Activated T-cell treated with anti-CD3 and anti-CD28 coated beads, Interleukin-2, amount 50 U/mL, for 48 hours (primary cell): ENCODE results near the gene VAT1L.

ENCODE experiments used
- DNase-seq, 2 experiments: peaks; one replicate each; pipeline ENCODE4 v3.0.0-alpha.2; 2020

The VAT1L gene

GRCh38 chr16:77873066-77873465, 84.7 kb downstream of the VAT1L start:
- no peak for DNase-seq

DNA sequence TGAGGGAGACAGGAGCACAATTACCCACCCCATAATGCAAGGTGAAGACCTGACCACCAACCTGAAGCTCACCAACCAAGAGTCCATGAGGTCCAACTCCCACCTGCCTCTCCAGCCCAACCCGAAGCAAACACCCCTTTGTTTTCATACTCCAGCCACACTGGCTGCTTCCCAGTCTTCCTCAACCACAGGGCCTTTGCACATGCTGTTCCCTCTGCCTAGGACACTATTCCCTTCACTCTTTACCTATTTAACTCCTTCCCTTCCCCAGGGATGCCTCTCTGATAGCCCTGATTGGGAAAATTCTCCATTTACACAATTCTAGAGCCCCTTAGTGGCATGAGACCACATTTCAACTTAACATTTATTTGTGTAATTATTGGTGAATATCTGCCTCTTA, 86.0 kb downstream of the VAT1L start:
- DNase-seq = no peak

- no peak for DNase-seq
Measured at GRCh38 chr16:77876776-77877175, 88.4 kb downstream of the VAT1L start.

GRCh38 chr16:77877712-77878347, 89.5 kb downstream of the VAT1L start:
- DNase-seq = no peak

DNA sequence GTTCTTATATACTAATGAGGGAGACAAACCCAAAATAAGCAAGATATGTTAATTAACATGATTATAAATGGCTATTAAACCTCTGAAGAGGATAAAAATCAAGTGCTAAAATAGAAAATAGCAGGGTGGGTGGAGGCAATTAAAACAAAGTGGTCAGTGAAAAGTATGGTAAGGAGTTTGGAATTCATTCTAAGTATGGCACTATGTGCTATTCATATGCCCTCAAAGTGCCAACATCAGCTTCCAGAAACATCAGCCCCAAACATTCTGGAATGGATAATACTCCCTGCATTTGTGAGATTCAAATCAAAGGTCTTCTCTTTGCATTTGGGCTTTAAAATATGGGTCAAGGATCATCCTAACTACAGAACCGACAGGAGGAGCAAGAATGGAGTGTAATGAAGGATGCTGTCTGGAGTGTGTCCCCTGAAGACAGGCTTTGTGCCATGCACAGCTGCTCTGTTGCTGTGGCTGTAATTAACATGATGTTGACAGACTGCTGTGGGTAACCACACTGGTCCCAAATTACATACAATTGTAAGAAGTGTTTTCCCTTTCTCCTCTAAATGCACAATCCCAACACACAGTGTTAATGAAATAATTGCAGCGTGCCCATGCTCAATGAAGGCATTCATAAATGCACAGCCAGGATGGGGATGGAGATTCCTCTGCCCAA, 93.1 kb downstream of the VAT1L start:
- DNase-seq = no peak

- DNase-seq = no peak
Measured at GRCh38 chr16:77882358-77882757, 94.0 kb downstream of the VAT1L start.

DNA sequence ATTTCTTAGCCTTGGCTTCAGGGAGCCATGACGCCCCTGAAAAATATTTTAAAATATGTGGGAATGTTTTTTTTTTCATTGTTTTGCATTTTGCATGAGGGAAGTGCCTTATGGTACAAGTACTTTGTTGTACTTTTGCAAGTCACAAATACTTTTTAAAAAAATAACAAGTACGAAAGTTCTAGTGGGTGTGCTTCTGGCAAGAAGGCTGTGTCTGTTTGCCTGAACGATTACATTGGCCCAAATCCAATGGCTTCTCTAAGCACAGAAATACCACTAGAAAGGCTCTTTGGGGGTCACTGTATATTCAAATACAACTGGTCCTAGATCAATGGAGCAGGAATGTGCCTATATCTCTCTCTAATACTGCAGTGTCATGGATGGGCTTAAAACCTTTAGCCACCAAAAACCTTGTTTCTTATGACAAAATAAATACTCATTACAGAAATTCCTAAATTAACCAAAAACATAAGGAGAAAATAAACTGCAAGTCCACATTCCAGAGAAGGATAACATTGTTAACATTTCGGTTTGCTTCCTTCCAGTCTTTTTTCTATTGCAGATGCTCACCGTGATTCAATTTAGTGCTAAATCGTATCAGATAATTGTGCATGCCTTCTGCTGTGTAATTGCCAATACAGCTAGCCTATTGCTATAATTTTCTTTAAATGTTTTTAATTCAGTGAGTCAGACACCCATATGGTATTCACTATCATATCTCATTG, 97.4 kb downstream of the VAT1L start:
- no peak for DNase-seq

DNA sequence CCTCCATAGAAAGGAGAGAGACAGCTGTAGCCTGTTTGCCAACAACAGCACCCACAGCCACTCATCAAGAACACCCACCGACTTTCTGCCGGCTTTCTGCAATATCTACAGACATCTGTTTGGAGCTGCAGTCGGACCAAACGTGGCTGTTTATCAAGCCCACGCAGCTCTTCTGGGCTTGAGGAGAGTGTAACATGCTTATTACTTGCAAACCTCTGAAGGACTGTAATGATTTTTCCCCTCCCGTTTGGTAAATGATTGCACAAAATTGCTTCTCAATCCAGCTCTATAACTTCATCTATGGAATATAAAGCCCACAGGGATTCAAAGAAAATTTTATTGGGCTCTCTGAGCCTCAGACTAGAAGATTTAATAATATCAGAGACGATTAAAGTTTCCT, 100.5 kb downstream of the VAT1L start:
- DNase-seq = no peak

- DNase-seq = no peak
Measured at GRCh38 chr16:77890075-77890474, 101.7 kb downstream of the VAT1L start.

DNA sequence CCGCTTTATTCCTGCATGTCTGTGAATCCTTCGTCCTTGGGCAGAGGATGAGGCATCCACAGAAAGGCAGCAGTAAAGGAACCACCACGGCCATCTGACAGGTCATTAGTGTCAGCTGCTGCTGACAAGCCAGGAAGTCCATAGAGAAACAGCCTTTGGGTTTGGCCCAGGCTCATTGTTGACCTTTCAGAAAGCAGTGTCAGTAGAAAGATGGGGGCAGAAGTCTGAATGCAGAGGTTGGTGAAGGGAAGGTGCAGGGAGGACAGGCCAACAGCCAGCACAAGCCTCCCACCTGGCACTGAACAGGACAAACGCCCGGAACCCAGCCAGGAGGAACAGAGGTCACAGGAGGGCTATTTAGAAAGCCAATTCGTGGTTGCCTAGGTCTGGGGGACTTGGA, 105.8 kb downstream of the VAT1L start:
- DNase-seq = no peak

DNA sequence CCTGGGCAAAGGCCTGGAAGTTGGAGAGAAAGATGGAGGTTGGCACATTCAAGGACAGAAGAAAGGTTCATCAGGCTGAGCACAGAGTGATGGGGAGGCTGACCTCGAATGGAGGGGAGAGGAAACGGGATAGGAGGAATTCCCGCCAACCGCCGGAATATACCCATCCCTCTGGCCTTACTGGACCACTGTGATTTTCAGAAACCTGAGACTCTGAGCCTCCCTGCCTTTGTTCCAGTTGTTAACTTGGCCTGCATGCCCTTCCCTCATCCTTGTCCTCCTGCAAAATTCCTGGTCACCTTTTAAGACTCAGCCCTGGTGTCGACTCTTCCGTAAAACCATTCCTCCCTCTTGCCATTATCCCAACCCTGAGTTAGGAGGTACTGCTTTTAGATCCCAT, 107.6 kb downstream of the VAT1L start:
- no peak for DNase-seq

GRCh38 chr16:77896415-77897128, 108.2 kb downstream of the VAT1L start:
- DNase-seq = no peak

DNA sequence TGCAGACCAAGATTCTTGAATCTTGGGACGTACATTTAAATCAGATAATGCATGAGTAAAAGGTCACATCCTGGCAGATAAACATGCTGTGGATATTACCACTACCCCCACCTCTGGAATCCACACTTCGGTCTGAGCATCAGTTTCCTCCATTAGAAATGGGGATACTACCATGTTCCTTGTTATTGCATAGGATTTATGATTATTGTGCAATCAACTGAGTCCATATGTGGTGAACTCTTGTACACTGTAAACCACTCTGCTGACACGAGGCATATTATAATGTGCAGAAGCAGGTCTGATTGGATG, 108.7 kb downstream of the VAT1L start:
- DNase-seq = no peak

- no peak for DNase-seq
Measured at GRCh38 chr16:77897831-77898605, 109.7 kb downstream of the VAT1L start.

DNA sequence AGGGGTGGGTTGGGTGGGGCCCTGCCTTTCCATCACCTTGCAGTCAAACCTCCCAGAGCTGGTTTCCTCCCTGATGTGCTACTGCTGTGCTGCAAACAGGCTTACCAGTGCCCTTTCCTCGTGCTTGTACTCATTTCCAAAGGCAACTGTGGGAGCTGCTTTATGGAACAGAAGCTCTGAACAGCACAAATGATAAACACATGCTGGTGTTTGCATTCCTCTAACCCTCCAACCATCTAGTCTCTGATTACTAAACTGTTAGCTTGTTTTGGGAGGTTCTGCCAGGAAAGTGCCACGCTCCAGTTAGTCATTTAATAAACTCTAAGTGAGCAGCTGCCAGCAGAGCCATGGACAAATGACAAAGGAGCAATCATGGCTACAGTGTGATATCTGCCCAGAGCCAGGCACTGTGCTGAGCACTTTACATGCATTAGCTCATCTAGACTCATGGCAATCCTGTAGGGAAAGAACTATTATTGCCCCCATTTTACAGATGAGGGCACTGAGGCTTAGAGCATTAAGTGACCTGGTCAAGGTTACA, 110.4 kb downstream of the VAT1L start:
- DNase-seq = no peak

- no peak for DNase-seq
Measured at GRCh38 chr16:77899416-77899815, 111.1 kb downstream of the VAT1L start.

- no peak for DNase-seq
Measured at GRCh38 chr16:77905374-77905920, 117.1 kb downstream of the VAT1L start.

DNA sequence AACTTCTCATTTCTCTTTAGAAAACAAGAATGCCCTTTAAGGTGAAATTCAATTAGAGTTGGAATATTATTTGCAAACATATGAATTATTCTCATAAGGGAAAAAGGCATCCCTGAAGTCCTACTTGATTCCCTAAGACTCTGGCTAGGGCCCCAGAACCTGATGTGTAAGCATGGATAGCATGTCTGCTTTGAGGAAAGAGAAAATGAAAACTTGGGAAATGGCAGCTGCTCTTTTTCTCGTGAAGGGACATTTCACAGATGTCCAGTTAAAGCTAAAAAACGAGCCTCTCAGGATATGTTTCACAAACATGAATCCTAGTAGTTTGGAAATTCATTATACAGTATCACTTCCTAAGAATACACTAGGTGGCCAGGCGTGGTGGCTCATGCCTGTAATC, 121.7 kb downstream of the VAT1L start:
- no peak for DNase-seq

GRCh38 chr16:77912617-77913016, 124.3 kb downstream of the VAT1L start:
- no peak for DNase-seq

- no peak for DNase-seq
Measured at GRCh38 chr16:77913738-77914253, 125.4 kb downstream of the VAT1L start.

DNA sequence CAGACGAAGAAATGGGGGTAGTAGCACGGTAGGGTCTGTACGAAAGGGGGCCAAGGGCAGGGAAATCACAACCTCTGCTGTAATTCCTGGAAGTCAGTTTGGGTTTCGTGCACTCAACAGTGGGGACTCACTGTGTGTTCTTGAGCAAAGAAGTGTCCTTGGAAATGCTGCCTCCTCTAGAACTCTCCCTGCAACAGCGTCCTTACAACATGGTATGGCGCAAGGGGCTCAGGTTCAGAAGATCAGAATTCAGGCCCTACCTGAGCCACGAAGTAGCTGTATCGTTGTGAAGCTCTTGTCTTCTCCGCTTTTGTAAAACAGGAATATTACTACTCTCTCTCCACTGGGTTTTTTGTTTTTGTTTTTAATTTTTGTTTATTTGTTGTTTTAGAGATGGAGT, 127.7 kb downstream of the VAT1L start:
- DNase-seq = no peak

DNA sequence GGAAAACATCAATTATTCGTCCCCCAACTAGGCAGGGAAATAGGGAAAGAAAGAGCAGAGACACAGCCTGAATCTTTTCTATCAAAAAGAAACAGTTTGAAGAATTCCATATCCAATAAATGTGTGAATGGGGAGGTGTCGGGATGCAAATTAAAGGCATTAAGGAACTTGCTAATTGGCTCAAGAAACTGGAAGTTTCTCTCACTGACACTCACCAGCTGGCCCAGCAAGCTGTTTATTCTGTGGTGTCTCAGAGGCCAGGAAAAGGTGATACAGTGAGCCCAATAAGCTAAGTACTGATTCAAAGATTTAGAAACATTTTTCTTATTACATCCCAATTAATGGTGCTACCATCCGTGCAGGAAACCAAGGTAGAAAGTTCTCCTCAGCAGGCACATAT, 129.6 kb downstream of the VAT1L start:
- DNase-seq = no peak
